NCI-H1417 treated with DMSO at 0.1 percent for 48 hours (cell line): ENCODE measurements around the gene TNFRSF19.

Experiments used
- DNase-seq: peaks from one replicate; lab custom pipeline; 2025; lab: John Stamatoyannopoulos, UW

Gene TNFRSF19

DNA sequence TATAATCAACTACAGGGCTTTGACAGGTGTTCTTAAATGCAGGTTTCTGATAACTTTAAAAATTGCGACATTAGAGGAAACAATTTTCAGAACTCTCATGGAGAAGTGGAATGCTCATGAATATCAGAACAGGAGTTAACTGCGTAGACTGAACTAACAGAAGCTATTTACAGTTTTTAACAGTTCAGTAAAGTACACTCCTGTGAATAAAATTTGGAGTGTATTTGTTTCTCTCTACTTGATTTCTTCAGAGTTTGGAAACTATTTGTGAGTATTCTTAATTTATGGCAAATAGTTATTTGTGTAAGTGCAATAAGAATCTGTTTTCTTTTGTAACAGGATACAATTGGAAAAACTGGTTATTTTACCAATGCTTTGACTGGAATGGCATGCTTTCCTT lies 114.4 kb downstream of the TNFRSF19 start:
- DNase-seq: no peak

- no peak for DNase-seq
These were observed 115.2 kb downstream of the TNFRSF19 start for GRCh38 chr13:23685416-23685815.

- DNase-seq: no peak
These were observed 116.7 kb downstream of the TNFRSF19 start for GRCh38 chr13:23686948-23687347.

GRCh38 chr13:23687614-23688013 lies 117.4 kb downstream of the TNFRSF19 start:
- DNase-seq: no peak

GRCh38 chr13:23688336-23688735 lies 118.1 kb downstream of the TNFRSF19 start:
- no peak for DNase-seq

DNA sequence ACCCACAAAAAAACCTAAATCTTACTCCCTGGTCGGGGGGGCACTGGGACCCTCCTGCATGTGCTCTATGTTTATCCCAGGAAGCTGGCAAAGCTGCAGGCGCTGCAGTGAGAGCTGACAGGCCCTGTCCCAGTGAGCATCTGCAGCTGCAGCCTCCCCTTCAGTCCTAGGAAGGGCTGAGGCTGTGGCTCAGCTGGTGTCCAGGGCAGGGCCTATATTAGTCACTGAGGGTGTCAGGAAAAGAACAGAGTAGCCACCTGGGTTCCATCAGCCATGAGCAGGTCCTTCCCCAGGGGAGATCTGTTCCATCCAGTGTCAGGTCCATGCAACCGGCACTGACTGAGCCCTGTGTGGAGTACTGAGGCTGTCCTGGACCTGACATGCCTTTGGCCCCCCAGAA lies 120.5 kb downstream of the TNFRSF19 start:
- DNase-seq: no peak

GRCh38 chr13:23692816-23693215 lies 122.6 kb downstream of the TNFRSF19 start:
- DNase-seq: no peak

- DNase-seq: no peak
These were observed 125.0 kb downstream of the TNFRSF19 start for GRCh38 chr13:23695196-23695595.

GRCh38 chr13:23695711-23696464 lies 125.7 kb downstream of the TNFRSF19 start:
- no peak for DNase-seq

- no peak for DNase-seq
These were observed 126.4 kb downstream of the TNFRSF19 start for GRCh38 chr13:23696610-23697009.

GRCh38 chr13:23697772-23698313 lies 127.6 kb downstream of the TNFRSF19 start:
- no peak for DNase-seq

DNA sequence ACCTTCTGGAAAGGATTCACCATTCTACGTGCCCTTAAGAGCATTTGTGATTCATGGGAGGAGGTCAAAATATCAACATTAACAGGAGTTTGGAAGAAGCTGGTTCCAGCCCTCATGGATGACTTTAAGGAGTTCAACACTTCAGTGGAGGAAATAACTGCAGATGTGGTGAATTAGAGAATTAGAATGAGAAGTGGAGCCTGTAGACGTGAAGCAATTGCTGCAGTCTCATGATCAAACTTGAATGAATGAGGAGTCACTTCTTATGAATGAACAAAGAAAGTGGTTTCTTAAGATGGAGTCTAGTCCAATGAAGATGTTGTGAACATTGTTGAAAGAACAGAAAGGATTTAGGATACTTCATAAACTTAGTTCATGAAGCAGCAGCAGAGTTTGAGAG lies 129.1 kb downstream of the TNFRSF19 start:
- no peak for DNase-seq

- no peak for DNase-seq
These were observed 131.0 kb downstream of the TNFRSF19 start for GRCh38 chr13:23701186-23701585.

- DNase-seq: no peak
These were observed 131.4 kb downstream of the TNFRSF19 start for GRCh38 chr13:23701636-23702035.

GRCh38 chr13:23703246-23703860 lies 133.1 kb downstream of the TNFRSF19 start:
- no peak for DNase-seq

DNA sequence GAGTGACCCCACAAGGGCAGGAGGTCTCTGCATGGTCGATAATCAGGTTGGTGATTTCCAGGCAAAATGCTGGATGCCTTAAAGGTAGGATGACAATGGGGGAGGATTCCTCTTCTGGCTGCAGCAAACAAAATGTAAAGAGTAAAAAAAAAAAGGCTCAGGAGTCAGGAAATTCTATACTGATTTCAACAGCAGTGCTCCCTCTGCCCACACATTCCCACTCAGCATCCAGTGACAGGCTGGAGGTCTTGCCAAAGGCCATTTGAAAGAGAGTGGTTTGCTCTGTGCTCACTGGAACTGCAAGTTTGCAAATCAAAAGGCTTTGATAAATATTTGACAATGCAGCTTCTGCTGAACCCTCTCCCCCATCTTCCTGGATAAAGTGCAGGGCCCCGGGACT lies 135.4 kb downstream of the TNFRSF19 start:
- no peak for DNase-seq

DNA sequence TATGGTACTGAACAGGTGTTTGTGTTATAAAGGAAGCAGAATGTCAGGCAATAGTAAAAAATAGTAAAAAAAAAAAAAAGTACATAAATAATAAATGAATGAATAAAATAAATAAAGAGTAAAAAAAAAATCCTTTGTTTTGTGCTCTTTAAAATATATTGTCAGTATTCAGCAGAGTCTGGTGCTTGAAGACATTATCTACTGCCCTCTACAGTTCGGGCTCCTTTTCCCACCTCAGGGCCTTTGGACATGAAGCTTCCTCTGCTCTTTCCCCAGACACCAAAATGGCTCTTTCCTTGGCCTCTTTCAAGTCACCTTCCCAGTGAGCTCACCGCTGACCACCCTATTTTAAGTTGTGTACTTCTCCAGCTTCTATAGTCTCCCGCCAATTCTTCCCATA lies 137.5 kb downstream of the TNFRSF19 start:
- DNase-seq: no peak

DNA sequence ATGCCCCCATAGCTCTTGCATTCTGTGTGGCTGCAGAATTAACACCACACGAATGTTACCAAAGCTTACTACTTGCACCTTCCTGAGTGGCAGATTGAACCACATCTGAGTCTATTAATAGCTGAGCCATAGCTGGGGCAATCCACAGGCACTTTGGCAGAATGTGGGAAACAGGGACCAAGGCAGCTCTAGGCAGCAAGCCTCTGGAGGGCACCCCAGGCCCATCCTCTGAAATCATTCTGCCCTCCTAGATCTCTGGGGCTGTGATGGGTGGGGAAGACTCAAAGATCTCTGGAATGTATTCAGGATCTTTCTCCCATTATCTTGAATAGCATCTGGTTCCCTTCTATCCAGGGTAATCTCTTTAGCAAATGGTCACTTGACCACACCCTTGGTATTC lies 139.3 kb downstream of the TNFRSF19 start:
- DNase-seq: no peak

- DNase-seq: no peak
These were observed 140.2 kb downstream of the TNFRSF19 start for GRCh38 chr13:23710366-23710765.

- no peak for DNase-seq
These were observed 141.1 kb downstream of the TNFRSF19 start for GRCh38 chr13:23711355-23711754.

- no peak for DNase-seq
These were observed 144.5 kb downstream of the TNFRSF19 start for GRCh38 chr13:23714672-23715071.

DNA sequence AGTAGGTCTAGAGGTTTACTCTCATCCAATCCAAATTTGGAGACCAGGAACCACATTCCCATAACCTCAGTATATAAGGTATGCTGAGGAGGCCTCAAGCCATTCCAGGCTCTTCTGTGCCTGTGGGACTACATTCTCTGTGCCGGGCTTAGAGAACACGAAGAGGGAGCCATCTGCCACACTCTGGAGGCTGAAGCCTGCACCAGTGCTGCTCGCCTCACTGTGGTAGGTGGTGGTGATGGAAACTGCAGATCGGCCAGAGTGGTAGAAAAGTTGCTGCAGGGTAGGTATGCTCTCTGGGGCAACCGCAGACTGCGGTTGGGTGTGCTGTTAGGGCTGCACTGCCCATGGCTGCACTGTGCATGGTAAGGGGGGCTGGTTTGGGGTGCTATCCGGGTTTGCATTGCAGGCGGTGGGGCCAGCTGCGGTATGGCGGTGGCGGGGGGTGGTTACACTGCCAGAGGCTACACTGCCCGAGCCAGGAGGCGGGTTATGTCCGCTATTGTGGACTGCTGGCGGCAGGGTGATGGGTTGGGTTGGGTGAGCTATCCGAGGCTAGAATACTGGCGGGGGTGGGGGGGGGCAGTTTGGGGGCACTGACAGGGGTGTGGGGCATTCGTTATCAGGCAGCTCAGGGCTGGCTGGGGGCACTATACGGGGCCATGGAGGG lies 145.0 kb downstream of the TNFRSF19 start:
- no peak for DNase-seq

DNA sequence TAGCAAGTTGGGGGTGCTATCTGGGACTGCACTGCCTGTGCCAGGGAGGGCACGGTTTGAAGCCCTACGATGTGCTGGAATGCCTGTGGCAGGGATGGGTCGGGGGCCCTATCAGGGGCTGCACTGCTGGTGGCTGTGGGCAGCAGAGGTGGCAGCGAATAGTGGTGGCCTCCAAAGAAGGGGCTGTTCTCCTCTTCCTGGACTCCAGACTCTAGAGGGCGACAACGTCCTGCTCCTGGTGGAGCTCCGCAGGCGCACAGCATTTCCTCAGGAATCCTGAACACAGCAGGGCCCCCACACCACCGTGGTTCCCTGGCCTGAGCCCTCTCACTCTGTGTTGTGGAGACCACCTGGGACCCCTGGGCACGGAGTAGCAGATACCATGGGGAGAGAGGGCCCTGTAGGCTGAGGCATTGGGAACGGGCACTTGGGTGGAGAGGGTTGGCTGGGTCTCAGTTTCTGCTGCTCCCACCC lies 145.6 kb downstream of the TNFRSF19 start:
- DNase-seq: no peak
